GM12878 (cell line): ENCODE measurements around the gene CNTLN. TPM values are rescaled to one million over a fixed set of nuclear protein-coding genes. Genes with fewer than 3 reads are reported as not detected.
"Not testable (repeated sequence)": the region's sequence is repeated elsewhere in the genome, so short reads cannot be mapped to it uniquely, and the experiment has no call there.

ENCODE experiments used
- ATAC-seq: fragments of 200-7000 bp; cut with Tn5 transposase; 3 replicates; pipeline ENCODE4 v1.9.1; 2020; ENCODE audit warnings: mild to moderate bottlenecking, moderate library complexity
- BruUV-seq: library from RNA; stranded (reverse); fragments of 400-500 nt; replicated peaks from 2 replicates; lab custom pipeline; 2021; lab: Mats Ljungman, UMichigan
- CTCF ChIA-PET: fragments of 300-600 bp; sonication (Branson Sonifier 250); formaldehyde crosslinking; extraction: SDS; loops from one replicate; lab custom pipeline; 2021; ENCODE audit warnings: inconsistent platforms; lab: Yijun Ruan, JAX
- POLR2A ChIA-PET: fragments of 350-600 bp; formaldehyde crosslinking; extraction: SDS; loops from one replicate; lab custom pipeline; 2021; ENCODE audit warnings: inconsistent platforms; lab: Charles Lee
- RAD21 ChIA-PET: fragments of 300-600 bp; sonication (Branson Sonifier 250); formaldehyde crosslinking; loops from one replicate; lab custom pipeline; 2023; ENCODE audit warnings: antibody characterized with exemption; ENCODE audit not compliant: unreplicated experiment; lab: Charles Lee
- SMC1A ChIA-PET: fragments of 300-600 bp; sonication (Branson Sonifier 250); formaldehyde crosslinking; loops from one replicate; lab custom pipeline; 2023; ENCODE audit not compliant: unreplicated experiment, uncharacterized antibody; lab: Charles Lee
- DNase-seq: peaks from one replicate; pipeline ENCODE4 v3.0.0-alpha.2; 2011; ENCODE audit warnings: low read depth, low spot score
- FAIRE-seq: peaks from 3 replicates; lab custom pipeline; 2011; peaks lifted over from hg19 to GRCh38; lab: Jason Lieb, UNC
- H2AFZ ChIP-seq: 2 replicates; pipeline ENCODE4 v1.6.0; 2011; ENCODE audit warnings: low read depth, low read length, control low read depth; ENCODE audit not compliant: control insufficient read depth
- H3K27ac ChIP-seq: 2 replicates; pipeline ENCODE4 v1.5.1; 2011; ENCODE audit warnings: control low read depth; ENCODE audit not compliant: control insufficient read depth, insufficient read depth
- H3K27me3 ChIP-seq, 2 experiments: replicated peaks in 1 of 2; 2 replicates each; pipeline versions ENCODE4 v1.6.0 to v1.6.1; 2011; ENCODE audit warnings: low read length in 1 of 2; ENCODE audit not compliant: control insufficient read depth in 2 of 2, insufficient read depth in 2 of 2
- H3K36me3 ChIP-seq, 2 experiments: 2 replicates each; pipeline ENCODE4 v1.5.1; 2011; ENCODE audit warnings: low read length in 1 of 2; ENCODE audit not compliant: control insufficient read depth in 2 of 2, insufficient read depth in 2 of 2
- H3K4me1 ChIP-seq: 2 replicates; pipeline ENCODE4 v1.6.1; 2011; ENCODE audit warnings: mild to moderate bottlenecking, low read length, moderate library complexity, mixed read lengths; ENCODE audit not compliant: control insufficient read depth, insufficient read depth
- H3K4me2 ChIP-seq: 2 replicates; pipeline ENCODE4 v1.6.0; 2011; ENCODE audit warnings: control low read depth; ENCODE audit not compliant: control insufficient read depth, insufficient read depth
- H3K4me3 ChIP-seq: fragments of 200-600 bp; sonication (generic); 2 replicates; pipeline ENCODE4 v1.5.1; 2016
- H3K79me2 ChIP-seq: 2 replicates; pipeline ENCODE4 v1.6.0; 2011; ENCODE audit warnings: low read length; ENCODE audit not compliant: control insufficient read depth, insufficient read depth
- H3K9ac ChIP-seq: 2 replicates; pipeline ENCODE4 v1.8.0; 2011; ENCODE audit warnings: low read length, control low read depth, mixed read lengths; ENCODE audit not compliant: control insufficient read depth, insufficient read depth
- H3K9me3 ChIP-seq: replicated peaks from 3 replicates; pipeline ENCODE4 v1.5.1; 2011; ENCODE audit warnings: mild to moderate bottlenecking, low read length; ENCODE audit not compliant: control insufficient read depth, insufficient read depth
- H4K20me1 ChIP-seq: 2 replicates; pipeline ENCODE4 v1.6.0; 2011; ENCODE audit not compliant: control insufficient read depth, insufficient read depth
- IKZF2 ChIP-seq, 2 experiments: fragments of 450-650 bp; IDR thresholded peaks; 2 replicates each; pipeline ENCODE4 v1.6.1; 2017; ENCODE audit warnings: mild to moderate bottlenecking in 2 of 2, moderate library complexity in 2 of 2
- IRF3 ChIP-seq: fragments of 450-650 bp; IDR thresholded peaks from 2 replicates; pipeline ENCODE4 v1.6.1; 2014; ENCODE audit warnings: mild to moderate bottlenecking
- NFXL1 ChIP-seq: fragments of 450-650 bp; IDR thresholded peaks from 2 replicates; pipeline ENCODE4 v1.6.1; 2017; ENCODE audit warnings: antibody characterized with exemption, mild to moderate bottlenecking, borderline replicate concordance
- POLR2AphosphoS2 ChIP-seq: IDR thresholded peaks from 2 replicates; pipeline ENCODE4 v1.6.1; 2011; ENCODE audit warnings: low read depth, mild to moderate bottlenecking, low read length, improper control_type of control experiment, moderate library complexity
- SMC3 ChIP-seq: IDR thresholded peaks from 2 replicates; pipeline ENCODE4 v1.6.1; 2011; ENCODE audit warnings: low read length, improper control_type of control experiment, borderline replicate concordance
- SUZ12 ChIP-seq: fragments of 200-600 bp; sonication (generic); IDR thresholded peaks from one replicate; pipeline ENCODE4 v1.6.1; 2018; ENCODE audit warnings: antibody characterized with exemption, mild to moderate bottlenecking; ENCODE audit not compliant: unreplicated experiment
- TCF3 ChIP-seq: IDR thresholded peaks from 2 replicates; pipeline ENCODE4 v1.6.1; 2012; ENCODE audit warnings: low read depth, mild to moderate bottlenecking, low read length, borderline replicate concordance; ENCODE audit not compliant: insufficient read depth
- WGBS: methylation state at CpG from one replicate; pipeline ENCODE4 v1.1.6; 2016; ENCODE audit warnings: low lambda C conversion rate; ENCODE audit not compliant: insufficient replicate concordance, insufficient coverage; ENCODE audit errors: missing lambda C conversion rate; 5-methylcytosine and 5-hydroxymethylcytosine counted together
- in situ Hi-C: fragments of 300-500 bp; cut with MboI; formaldehyde crosslinking; loops from 9 replicates; pipeline ENCODE4 v1.14.3; 2018; ENCODE audit warnings: mixed read lengths
- intact Hi-C: fragments of 100-400 bp; cut with micrococcal nuclease; formaldehyde crosslinking; loops from one replicate; pipeline ENCODE4 v1.14.2; 2022; ENCODE audit not compliant: unreplicated experiment
- polyA plus RNA-seq, 11 experiments: library from polyadenylated mRNA; depleted of rRNA in 4 of 11; unstranded in 6 of 11; stranded (reverse) in 5 of 11; fragments of >200 nt; fragmentation: Nextera tagmentation in 4 of 11; fragmentation: Illumina TruSeq in 1 of 11; extraction: Ambion mirVana in 4 of 11; extraction: Trizol in 1 of 11; gene quantifications; 1 replicate in 1 of 11; 2 replicates in 10 of 11; pipeline versions ENCODE4 v1.2.1 to v1.2.3, GENCODE V29; 2011 to 2016; ENCODE audit warnings: inconsistent platforms in 2 of 11, missing spikeins in 2 of 11, low read depth in 1 of 11
- total RNA-seq, 4 experiments: library from RNA; depleted of rRNA in 3 of 4; stranded (reverse); fragments of >200 nt in 3 of 4; fragmentation: Illumina TruSeq in 1 of 4; extraction: Trizol in 1 of 4; gene quantifications; 2 replicates each; pipeline versions ENCODE4 v1.2.1 to v1.2.3, GENCODE V29; 2013 to 2021
- TF ChIP-seq, protein P1 (sequence below): IDR thresholded peaks from 2 replicates; pipeline ENCODE4 v1.6.1; 2012; ENCODE audit warnings: low read depth, low read length, improper control_type of control experiment
- TF ChIP-seq, protein P2 (sequence below): fragments of 450-650 bp; IDR thresholded peaks from 2 replicates; pipeline ENCODE4 v1.6.1; 2016; ENCODE audit warnings: mild to moderate bottlenecking, moderate library complexity, borderline replicate concordance
- TF ChIP-seq, protein P3 (sequence below): IDR thresholded peaks from 2 replicates; pipeline ENCODE4 v1.6.1; 2011; ENCODE audit warnings: low read depth, low read length, improper control_type of control experiment, borderline replicate concordance

Gene CNTLN
- total and polyA plus RNA-seq, 10 of the 15 experiments (the other 5 are each of a cell fraction or from before 2014, with no cell fraction given), result 0.01 to 7.0 (median 0.03) TPM; not detected in 4

GRCh38 chr9:17251100-17251499, 116.3 kb downstream of the CNTLN start (continued):
- TF ChIP-seq IRF3 (no peak), SMC3 (no peak), POLR2AphosphoS2 (no peak), SUZ12 (no peak), TCF3 (no peak), NFXL1 (no peak), IKZF2 (IDR thresholded peaks at IDR 0.05) (no peak)
- TF ChIP-seq, protein P1, sequence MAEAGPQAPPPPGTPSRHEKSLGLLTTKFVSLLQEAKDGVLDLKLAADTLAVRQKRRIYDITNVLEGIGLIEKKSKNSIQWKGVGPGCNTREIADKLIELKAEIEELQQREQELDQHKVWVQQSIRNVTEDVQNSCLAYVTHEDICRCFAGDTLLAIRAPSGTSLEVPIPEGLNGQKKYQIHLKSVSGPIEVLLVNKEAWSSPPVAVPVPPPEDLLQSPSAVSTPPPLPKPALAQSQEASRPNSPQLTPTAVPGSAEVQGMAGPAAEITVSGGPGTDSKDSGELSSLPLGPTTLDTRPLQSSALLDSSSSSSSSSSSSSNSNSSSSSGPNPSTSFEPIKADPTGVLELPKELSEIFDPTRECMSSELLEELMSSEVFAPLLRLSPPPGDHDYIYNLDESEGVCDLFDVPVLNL, result no peak
- TF ChIP-seq, protein P2, sequence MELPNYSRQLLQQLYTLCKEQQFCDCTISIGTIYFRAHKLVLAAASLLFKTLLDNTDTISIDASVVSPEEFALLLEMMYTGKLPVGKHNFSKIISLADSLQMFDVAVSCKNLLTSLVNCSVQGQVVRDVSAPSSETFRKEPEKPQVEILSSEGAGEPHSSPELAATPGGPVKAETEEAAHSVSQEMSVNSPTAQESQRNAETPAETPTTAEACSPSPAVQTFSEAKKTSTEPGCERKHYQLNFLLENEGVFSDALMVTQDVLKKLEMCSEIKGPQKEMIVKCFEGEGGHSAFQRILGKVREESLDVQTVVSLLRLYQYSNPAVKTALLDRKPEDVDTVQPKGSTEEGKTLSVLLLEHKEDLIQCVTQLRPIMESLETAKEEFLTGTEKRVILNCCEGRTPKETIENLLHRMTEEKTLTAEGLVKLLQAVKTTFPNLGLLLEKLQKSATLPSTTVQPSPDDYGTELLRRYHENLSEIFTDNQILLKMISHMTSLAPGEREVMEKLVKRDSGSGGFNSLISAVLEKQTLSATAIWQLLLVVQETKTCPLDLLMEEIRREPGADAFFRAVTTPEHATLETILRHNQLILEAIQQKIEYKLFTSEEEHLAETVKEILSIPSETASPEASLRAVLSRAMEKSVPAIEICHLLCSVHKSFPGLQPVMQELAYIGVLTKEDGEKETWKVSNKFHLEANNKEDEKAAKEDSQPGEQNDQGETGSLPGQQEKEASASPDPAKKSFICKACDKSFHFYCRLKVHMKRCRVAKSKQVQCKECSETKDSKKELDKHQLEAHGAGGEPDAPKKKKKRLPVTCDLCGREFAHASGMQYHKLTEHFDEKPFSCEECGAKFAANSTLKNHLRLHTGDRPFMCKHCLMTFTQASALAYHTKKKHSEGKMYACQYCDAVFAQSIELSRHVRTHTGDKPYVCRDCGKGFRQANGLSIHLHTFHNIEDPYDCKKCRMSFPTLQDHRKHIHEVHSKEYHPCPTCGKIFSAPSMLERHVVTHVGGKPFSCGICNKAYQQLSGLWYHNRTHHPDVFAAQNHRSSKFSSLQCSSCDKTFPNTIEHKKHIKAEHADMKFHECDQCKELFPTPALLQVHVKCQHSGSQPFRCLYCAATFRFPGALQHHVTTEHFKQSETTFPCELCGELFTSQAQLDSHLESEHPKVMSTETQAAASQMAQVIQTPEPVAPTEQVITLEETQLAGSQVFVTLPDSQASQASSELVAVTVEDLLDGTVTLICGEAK, result no peak
- TF ChIP-seq, protein P3, sequence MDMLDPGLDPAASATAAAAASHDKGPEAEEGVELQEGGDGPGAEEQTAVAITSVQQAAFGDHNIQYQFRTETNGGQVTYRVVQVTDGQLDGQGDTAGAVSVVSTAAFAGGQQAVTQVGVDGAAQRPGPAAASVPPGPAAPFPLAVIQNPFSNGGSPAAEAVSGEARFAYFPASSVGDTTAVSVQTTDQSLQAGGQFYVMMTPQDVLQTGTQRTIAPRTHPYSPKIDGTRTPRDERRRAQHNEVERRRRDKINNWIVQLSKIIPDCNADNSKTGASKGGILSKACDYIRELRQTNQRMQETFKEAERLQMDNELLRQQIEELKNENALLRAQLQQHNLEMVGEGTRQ, result no peak
- TF ChIP-seq, all 136 proteins: peak for 0

GRCh38 chr9:17268531-17269188, 133.8 kb downstream of the CNTLN start:
- BruUV-seq, POLR2A ChIA-PET, H3K9me3 ChIP-seq, SMC1A ChIA-PET, H2AFZ ChIP-seq, RAD21 ChIA-PET, H3K4me3 ChIP-seq, H3K4me2 ChIP-seq, ATAC-seq, H3K36me3 ChIP-seq, H3K79me2 ChIP-seq, DNase-seq, H3K9ac ChIP-seq, H3K27me3 ChIP-seq, intact Hi-C loops, CTCF ChIA-PET, in situ Hi-C loops, FAIRE-seq, H3K27ac ChIP-seq, H4K20me1 ChIP-seq, H3K4me1 ChIP-seq: not testable (repeated sequence)
- WGBS, result 34% methylated on average over 18 of the region's 19 CpGs
